ENCODE data around the gene ZMYND8. TPM values are rescaled to one million over a fixed set of nuclear protein-coding genes. Genes with fewer than 3 reads are reported as not detected.

ZMYND8 gene
- total RNA-seq, 1 experiment from 2014 or later = 11.6 TPM

GRCh38 chr20:47191956-47192355 lies 164.5 kb downstream of the ZMYND8 start:
- intact Hi-C loops (cut with micrococcal nuclease) = no loop called here
- Histone ChIP-seq H3K79me2 (ENCODE audit: low read length) (no peaks in the 10 kb centered on the region), H3K4me3 (ENCODE audit: low read length) (no peak overlapping the region), H3K27ac (ENCODE audit: low read length) (no peak overlapping the region), H3K36me3 (ENCODE audit: low read depth, low read length) (no peaks in the 10 kb centered on the region), H3K9me3 (ENCODE audit: low read length) (no peaks in the 10 kb centered on the region), H3F3A (ENCODE audit: low read length, unreplicated experiment) (no peaks in the 10 kb centered on the region), H3K4me2 (ENCODE audit: low read length) (no peak overlapping the region), H3K9ac (ENCODE audit: low read length) (no peak overlapping the region), H2AFZ (ENCODE audit: low read length) (no peak overlapping the region), H4K20me1 (ENCODE audit: low read length) (no peaks in the 10 kb centered on the region), H3K4me1 (ENCODE audit: insufficient read depth, low read length) (peaks cover 14% of the 10 kb centered on the region; the same call in 1 of the 2 replicates), H3K9me2 (replicated peaks; ENCODE audit: low read length) (no peaks in the 10 kb centered on the region), H3K27me3 (ENCODE audit: low read length) (no peaks in the 10 kb centered on the region)
- no peak for DNase-seq
- TF ChIP-seq EZH2phosphoT487 (IDR thresholded peaks at IDR 0.05; ENCODE audit: borderline replicate concordance, low read length) = no peak
- no peak for TF ChIP-seq EZH2 (IDR thresholded peaks at IDR 0.05; ENCODE audit: low read length, unreplicated experiment)
- no peak for TF ChIP-seq CTCF (conservative IDR thresholded peaks at IDR 0.05; ENCODE audit: low read depth, low read length)
- CTCF ChIA-PET = interaction anchor here (0.7 kb wide), 1 partner anchor 440 kb away, joined by 3 read pairs; no protein-coding TSS in a partner anchor
- POLR2A ChIA-PET (ENCODE audit: unreplicated experiment) = no interaction called here
- ATAC-seq = no peak
- BruUV-seq (replicated peaks) = no TSS peak

GRCh38 chr20:47191074-47191673 lies 165.3 kb downstream of the ZMYND8 start:
- POLR2A ChIA-PET (ENCODE audit: unreplicated experiment) = no interaction called here
- DNase-seq = peak; percentile 90

More at GRCh38 chr20:47191074-47191673, 165.3 kb downstream of the ZMYND8 start:
- intact Hi-C loops (cut with micrococcal nuclease) = no loop called here
- Histone ChIP-seq H3K4me1 (ENCODE audit: insufficient read depth, low read length) (peaks cover 10% of the 10 kb centered on the region; the same call in 1 of the 2 replicates), H2AFZ (ENCODE audit: low read length) (no peak overlapping the region), H3K9me2 (replicated peaks; ENCODE audit: low read length) (no peaks in the 10 kb centered on the region), H3K27me3 (ENCODE audit: low read length) (no peaks in the 10 kb centered on the region), H3K4me2 (ENCODE audit: low read length) (no peak overlapping the region), H3K4me3 (ENCODE audit: low read length) (no peak overlapping the region), H3K9me3 (ENCODE audit: low read length) (no peaks in the 10 kb centered on the region), H4K20me1 (ENCODE audit: low read length) (no peaks in the 10 kb centered on the region), H3K9ac (ENCODE audit: low read length) (no peak overlapping the region), H3K36me3 (ENCODE audit: low read depth, low read length) (no peaks in the 10 kb centered on the region), H3K79me2 (ENCODE audit: low read length) (no peaks in the 10 kb centered on the region), H3K27ac (ENCODE audit: low read length) (no peak overlapping the region), H3F3A (ENCODE audit: low read length, unreplicated experiment) (no peaks in the 10 kb centered on the region)
- BruUV-seq (replicated peaks) = no TSS peak
- CTCF ChIA-PET = interaction anchor here (0.7 kb wide), 1 partner anchor 439 kb away, joined by 3 read pairs; no protein-coding TSS in a partner anchor
- ATAC-seq = peak; percentile 82
- no peak for TF ChIP-seq CTCF (conservative IDR thresholded peaks at IDR 0.05; ENCODE audit: low read depth, low read length)
- TF ChIP-seq EZH2 (IDR thresholded peaks at IDR 0.05; ENCODE audit: low read length, unreplicated experiment) = no peak
- TF ChIP-seq EZH2phosphoT487 (IDR thresholded peaks at IDR 0.05; ENCODE audit: borderline replicate concordance, low read length) = no peak
